HG03442 (cell line): ENCODE data around the gene DENND2D.

Experiments
- ATAC-seq: cut with Tn5 transposase; IDR thresholded peaks from one replicate; pipeline ENCODE4 v1.9.1; 2021; ENCODE audit warnings: mild to moderate bottlenecking, moderate library complexity; ENCODE audit not compliant: unreplicated experiment

DENND2D gene

GRCh38 chr1:111204201-111204982, 3.9 kb upstream of the DENND2D start:
- ATAC-seq: peak; percentile 66

DNA sequence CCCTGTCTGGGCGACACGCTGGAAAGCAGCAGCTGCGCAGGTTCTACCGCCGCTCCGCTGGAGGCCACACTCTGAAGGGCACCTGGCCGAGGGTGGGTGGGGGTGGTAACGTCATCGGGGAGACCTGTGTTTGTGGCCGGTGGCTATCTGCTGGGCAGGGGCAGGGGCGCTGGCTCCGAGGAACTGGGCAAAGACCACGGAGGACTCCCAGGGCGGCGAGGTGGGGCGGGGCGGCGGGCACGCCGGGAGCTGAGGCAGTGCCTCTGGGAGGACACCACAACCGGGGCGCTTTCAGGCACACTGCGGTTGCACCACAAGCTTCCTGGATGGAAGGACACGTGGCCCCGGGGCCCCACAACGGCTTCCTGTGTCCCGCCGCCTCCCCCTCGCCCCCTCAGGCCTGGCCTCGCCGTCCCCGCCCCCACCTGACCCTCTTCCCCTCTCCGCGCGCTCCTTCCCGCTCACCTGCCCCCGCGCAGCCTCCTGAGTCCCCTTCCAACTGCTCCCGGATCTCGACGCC, 3.3 kb upstream of the DENND2D start:
- peak; percentile 37 for ATAC-seq

DNA sequence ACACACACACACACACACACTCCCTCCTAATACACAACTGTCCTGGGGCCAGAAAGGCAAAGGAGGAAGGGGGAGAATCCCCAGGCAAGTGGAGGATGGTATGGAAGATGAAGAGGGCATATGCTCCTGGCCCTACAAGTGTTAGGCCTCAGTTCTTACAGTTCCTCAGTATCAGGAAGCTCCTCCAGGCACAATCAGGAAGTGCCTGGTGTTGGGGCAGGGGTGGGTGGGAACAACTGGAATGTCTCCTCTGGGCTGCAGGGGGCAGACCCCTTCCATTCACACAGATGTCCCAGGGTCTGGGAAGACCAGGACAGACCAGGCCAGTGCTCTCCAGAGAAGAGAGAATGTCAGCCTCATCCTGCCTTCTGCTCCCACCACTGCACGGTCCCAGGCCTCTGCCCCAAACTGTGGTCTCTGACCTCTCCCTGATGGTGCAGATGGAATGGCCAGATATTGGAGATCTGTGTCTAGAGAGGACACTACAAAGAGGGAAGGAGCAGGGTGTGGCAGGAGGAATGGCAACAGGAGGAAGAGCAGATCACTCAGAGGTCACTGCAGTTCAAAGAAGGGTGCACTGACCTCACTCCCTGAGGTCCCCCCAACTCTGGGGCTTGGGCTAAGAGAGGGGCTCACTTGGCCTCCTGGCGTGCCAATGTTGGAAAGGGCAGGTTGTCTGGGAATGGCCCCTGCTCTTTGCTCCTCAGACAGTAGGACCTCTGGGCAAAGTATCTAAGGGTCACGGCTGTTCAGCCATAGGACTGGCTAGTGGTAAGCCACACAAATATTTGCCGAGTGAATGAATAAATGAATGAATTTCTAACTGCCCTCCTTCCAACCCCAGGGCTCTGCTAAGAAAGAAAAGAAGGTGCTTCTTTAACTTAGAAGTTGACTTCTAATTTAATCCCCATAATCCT, 2.5 kb upstream of the DENND2D start:
- ATAC-seq: no peak

DNA sequence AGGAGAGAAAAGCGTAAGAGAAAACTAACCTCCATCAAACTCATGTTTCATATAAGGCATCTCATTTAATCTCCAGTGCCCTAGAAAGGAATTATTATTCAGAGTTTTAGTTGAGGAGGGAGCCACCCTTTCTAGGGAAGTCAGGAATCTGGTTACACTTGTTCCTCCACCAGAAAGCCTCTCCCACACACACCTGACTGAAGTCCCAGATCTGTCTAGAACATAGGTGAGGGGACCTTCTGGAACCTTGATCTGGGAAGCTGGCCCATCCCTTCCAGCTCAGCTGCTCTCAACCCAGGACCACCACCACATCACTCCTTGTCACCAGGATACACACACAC, 1.9 kb upstream of the DENND2D start:
- ATAC-seq: no peak

DNA sequence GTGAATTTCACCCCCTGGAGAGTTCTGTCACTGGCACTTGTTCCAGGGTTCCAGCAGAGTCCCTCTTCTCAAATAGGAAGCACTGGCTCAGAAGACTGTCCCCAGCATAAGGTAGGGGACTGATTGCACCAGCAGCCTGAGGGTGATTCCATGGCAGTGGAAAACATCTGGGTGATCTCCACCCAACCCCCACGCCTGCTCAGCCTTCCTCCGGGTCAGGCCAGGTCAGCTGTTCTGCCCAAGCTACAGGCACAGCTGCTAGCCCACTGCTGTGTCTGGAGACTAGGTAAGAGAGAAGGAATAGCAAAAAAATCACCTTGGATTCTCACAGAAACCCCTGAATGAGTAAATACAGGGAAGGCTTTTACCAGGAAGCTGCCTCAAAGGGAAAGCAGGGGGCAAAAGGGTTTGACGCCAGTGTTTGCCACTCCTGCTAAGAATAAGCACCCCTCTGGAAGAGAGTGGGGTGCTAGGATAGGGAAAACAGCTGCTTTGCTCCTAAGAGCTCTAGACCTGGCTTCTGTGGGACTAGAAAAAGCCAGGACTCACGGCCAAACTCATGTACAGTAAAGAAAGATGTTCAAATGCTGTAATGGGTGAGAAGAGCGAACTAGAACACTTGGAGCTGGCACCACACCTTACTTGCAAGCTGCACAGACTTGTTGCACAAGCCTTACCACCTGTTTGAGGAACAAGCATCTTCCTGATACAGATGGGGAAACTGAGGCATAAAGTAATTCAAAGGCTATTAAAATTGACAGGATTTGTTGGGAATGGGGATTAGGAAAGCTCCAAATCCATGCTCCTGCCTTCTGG, 1.0 kb upstream of the DENND2D start:
- ATAC-seq: no peak

GRCh38 chr1:111200802-111201161, 336 bp upstream of the DENND2D start:
- no peak for ATAC-seq

GRCh38 chr1:111199329-111199728, 1.1 kb downstream of the DENND2D start:
- ATAC-seq: no peak

- ATAC-seq: no peak
Observed at GRCh38 chr1:111198836-111199235, 1.6 kb downstream of the DENND2D start.

DNA sequence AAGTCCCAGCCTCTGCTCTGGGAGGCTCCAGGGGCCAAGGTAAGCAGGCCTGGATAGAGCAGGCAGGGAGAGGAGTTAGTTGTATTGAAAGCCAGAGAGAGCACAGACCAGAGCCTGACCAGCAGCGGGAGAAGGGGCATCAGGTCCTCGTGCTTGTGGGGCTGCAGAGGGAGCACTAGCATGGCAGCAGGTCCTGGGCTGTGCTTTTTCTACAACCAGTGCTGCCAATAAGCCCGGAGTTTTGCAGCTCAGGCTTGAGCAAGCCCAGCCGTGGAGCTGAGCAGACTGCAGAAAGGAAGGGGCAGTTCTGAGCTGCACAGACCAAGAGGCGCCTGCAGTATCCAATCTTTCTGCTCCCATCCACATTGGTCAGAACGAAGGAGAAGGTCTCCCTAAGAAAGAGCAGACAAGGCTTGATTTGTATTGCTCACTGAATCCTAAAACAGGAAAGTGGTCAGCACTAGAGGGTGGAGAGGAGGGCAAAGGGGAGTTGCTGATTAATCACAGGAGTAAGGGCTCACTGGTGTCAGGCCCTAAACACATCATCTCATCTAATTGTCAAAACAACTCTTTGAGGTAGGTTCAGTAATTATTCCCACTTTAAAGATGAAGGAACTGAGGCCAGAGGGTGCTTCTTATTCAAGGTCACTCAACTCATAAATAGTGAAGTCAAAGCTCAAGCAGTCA, 2.7 kb downstream of the DENND2D start:
- no peak for ATAC-seq

DNA sequence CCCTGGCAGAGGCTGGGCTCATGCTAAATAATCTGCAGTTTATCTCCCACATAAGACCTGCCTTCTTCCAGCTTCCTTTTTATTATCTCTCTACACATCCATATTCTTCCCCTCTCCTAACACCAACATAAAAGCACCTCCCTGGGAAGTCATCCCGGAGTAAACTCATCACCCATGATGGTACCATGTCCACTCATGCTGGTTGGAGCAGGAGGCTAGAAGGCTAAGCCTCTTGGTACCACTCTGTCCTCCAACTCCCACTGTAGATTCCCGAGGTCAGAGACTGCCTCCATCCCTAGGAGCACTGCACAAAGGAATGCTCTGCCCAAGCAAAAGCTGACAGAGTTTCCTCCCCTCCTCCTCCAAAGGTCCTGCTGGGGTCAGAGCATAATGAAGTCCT, 4.2 kb downstream of the DENND2D start:
- no peak for ATAC-seq

DNA sequence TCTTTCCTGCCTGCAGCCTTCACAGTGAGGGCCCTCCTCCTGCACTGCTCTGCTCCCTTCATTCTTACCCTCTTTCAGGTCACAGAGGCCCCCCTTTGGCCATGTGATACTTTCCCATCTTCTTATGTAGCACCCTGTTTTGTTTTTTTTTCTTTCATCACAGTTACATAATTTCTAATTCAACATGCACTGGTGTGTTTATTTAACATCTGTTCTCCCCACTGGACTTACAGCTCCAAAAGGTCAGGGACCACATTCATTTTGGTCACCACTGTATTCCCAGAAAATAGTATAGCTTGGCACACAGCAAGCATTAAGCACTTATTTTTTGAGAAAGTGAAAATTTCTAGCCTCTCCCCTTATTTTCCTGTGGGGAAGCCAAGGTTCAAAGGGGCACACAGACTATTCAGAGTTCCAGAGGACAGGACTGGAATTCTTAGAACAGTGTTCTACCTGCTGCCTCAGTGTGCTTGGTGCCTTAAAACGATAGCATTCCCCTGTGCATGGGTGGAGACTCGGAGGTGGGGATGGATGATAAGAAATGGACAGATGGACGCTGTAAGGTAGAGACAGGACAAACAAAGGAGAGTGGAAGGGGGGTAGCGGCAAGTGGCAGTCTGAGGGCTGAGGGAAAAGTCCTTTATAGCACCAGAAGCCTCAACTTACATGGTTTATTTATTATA, 5.3 kb downstream of the DENND2D start:
- no peak for ATAC-seq

DNA sequence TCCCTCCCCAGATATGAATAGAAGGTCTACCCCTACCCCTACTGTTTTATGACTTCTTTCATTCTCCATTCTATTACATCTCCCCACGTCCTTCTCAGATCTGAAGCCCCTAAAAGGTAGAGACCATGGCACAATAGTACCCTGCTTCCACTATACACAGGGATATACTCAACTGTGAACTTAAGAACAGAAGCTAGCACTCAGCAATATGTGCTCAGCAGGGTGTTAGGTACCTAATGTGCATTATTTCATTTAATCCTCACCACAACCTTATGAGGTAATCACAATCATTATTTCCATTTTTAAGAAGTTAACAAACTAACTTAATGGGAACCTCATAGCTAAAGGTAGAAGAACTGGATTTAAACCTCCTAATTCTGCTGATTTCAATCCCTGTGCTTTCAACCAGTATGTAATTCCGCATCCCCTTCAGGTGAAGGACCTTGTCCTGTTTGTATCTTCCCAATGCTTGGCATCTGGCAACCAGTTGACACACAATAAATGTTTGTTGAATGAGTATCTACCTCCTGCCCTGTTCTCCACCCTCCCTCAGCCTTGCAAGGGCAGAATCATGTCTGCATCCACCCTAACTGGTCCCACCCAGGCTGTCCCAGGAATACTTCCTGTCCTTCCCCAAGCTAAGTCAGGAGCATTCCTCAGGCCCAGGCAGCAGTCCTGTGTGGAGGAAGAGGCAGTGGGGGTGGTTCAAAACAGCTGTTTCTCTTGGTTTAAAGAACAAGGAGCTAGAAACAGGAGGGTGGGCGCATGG, 6.5 kb downstream of the DENND2D start:
- no peak for ATAC-seq

DNA sequence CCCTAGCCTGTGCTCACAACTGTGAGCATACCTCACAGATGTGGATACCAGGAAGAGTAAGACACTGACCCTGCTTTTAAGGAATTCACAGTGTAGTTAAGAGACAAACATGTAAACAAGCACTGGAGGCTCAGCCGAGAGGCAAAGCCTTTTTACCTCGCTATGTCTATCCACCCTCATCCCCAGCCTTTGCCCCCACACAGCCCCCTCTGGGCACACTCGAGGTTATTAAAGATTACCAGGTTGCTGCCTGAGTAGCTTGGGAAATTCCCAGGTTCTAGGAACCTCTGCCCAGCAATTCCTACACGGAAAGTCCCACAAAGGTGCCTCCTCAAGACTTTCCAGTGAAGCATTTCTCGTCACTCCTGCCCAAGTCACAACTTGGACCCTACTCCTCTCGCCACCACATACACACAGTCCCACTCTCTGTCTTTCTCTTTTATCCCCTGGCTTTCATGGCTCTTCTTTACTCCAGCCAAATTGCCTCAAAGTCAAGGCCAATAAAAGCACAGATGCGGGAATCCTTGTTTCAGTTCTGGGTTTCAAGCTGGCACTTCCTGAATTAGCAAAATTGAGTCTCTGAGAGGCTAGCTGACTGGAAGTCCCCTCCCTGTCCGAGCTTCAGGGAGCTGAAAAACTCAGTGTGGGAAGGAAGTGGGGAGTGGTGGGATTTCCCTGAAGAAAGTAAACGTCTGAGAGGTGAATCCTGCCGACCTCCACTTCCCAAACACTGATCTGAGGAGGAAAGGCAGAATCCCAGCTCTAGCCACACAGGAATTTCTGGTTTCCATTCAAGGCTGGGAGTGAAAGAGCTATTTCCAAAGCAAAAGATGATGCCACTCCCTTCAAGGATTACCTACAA, 7.6 kb downstream of the DENND2D start:
- no peak for ATAC-seq

DNA sequence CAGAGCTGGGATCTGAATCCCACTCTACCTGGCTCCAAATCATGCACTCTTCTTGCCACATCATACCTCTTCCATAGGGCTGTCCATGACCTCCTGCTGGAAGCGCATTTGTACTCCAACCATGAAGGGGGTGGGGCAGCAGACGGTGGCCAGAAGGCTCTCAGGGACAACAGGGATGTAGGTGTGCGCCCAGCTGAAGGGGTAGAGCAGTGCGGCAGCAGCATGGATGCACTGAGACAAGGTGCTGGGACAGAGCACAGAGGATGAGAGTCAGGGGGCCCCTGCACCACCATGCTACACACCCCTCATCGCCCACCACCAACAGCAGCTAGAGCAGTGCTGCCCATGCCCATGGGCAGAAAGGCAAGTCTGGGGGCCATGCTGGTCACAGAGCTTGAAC, 8.4 kb downstream of the DENND2D start:
- no peak for ATAC-seq

DNA sequence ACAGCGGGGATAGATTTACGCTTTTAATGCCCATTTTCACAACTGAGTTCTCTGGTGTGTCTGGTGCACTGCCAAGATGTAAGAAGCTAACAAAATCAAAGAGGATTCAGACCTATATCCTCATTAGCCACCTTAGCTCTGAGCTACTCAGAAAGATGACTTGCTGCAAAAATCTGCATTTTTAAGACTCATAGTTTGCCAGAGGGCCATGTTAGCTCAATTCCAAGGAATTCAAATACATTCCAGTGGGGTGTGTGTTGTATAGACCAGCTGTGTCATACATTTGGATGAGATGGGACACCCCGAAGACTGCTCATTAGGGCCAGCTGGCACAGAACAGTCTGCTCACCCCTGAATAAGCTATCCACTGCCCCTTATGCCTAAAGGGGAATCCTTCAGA, 8.9 kb downstream of the DENND2D start:
- ATAC-seq: no peak

DNA sequence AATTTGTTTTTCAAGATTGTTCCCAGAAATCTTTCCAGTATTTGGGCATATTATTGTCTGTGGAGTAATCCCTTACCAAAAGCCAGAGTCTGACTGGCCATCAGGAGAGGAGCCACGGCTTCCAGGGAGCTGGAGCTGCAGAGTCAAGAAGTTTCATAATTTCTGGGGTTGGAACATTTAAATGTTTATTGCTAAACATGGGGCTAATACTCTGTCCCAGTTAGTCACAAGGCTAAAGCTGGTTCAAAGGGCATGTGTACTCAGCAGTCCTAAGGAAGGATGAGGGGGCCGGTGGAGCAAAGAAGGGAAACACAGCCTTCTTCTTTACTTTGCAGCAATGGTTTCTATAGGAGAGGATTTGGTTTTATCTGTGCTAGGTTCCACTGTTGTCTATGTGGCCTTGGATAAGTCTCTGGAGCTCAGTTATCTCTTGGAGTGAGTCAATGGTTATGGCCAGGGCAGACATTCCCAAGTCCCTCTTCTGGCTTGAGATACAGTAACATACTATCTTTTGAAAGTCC, 9.5 kb downstream of the DENND2D start:
- no peak for ATAC-seq

- ATAC-seq: no peak
Observed at GRCh38 chr1:111184663-111185062, 15.8 kb downstream of the DENND2D start.
